GM19238 (cell line): ENCODE measurements around the gene MID2.
"Not testable (repeated sequence)": the region's sequence is repeated elsewhere in the genome, so short reads cannot be mapped to it uniquely, and the experiment has no call there.

ENCODE experiments used
- DNase-seq: peaks from one replicate; pipeline ENCODE4 v3.0.0; 2011; ENCODE audit warnings: low spot score; ENCODE audit not compliant: insufficient read length

The MID2 gene

GRCh38 chrX:107840971-107841370 is 15.3 kb downstream of the MID2 start:
- DNase-seq, result no peak

GRCh38 chrX:107842715-107843400 is 17.2 kb downstream of the MID2 start:
- DNase-seq, result no peak

GRCh38 chrX:107845625-107846024 is 20.0 kb downstream of the MID2 start:
- no peak for DNase-seq

- DNase-seq, result no peak
These were observed 22.9 kb downstream of the MID2 start for GRCh38 chrX:107848591-107848990.

- no peak for DNase-seq
These were observed 24.2 kb downstream of the MID2 start for GRCh38 chrX:107849747-107850421.

GRCh38 chrX:107850422-107850765 is 24.7 kb downstream of the MID2 start:
- no peak for DNase-seq

GRCh38 chrX:107851215-107851614 is 25.5 kb downstream of the MID2 start:
- DNase-seq, result no peak

GRCh38 chrX:107851665-107852064 is 26.0 kb downstream of the MID2 start:
- DNase-seq, result not testable (repeated sequence)

- DNase-seq, result no peak
These were observed 30.6 kb downstream of the MID2 start for GRCh38 chrX:107856289-107856688.

- not testable (repeated sequence) for DNase-seq
These were observed 31.4 kb downstream of the MID2 start for GRCh38 chrX:107857041-107857440.

GRCh38 chrX:107857837-107858236 is 32.2 kb downstream of the MID2 start:
- DNase-seq, result no peak

- no peak for DNase-seq
These were observed 35.4 kb downstream of the MID2 start for GRCh38 chrX:107861056-107861455.

GRCh38 chrX:107871136-107871535 is 45.5 kb downstream of the MID2 start:
- no peak for DNase-seq

GRCh38 chrX:107878106-107878505 is 52.4 kb downstream of the MID2 start:
- DNase-seq, result no peak

GRCh38 chrX:107880054-107880610 is 54.5 kb downstream of the MID2 start:
- no peak for DNase-seq

- DNase-seq, result peak; percentile 26
These were observed 68.4 kb downstream of the MID2 start for GRCh38 chrX:107894038-107894437.

- DNase-seq, result no peak
These were observed 77.1 kb downstream of the MID2 start for GRCh38 chrX:107902721-107903120.

- no peak for DNase-seq
These were observed 79.7 kb downstream of the MID2 start for GRCh38 chrX:107905366-107905765.

GRCh38 chrX:107924136-107924746 is 98.6 kb downstream of the MID2 start:
- DNase-seq, result no peak

- no peak for DNase-seq
These were observed 108.6 kb downstream of the MID2 start for GRCh38 chrX:107934262-107934661.

- no peak for DNase-seq
These were observed 109.5 kb downstream of the MID2 start for GRCh38 chrX:107935200-107935599.

GRCh38 chrX:107935664-107936433 is 110.2 kb downstream of the MID2 start:
- DNase-seq, result no peak
